Activated CD8-positive, alpha-beta T cell treated with anti-CD3 and anti-CD28 coated beads for 36 hours (primary cell): ENCODE data around the gene MRPL41. TPM values are rescaled to one million over a fixed set of nuclear protein-coding genes. Genes with fewer than 3 reads are reported as not detected.

ENCODE experiments used
- ATAC-seq: fragments of 200-7000 bp; cut with Tn5 transposase; one replicate; pipeline ENCODE4 v1.10.0; 2021; ENCODE audit warnings: mild to moderate bottlenecking, moderate library complexity
- CTCF ChIA-PET: fragments of 350-600 bp; sonication (Branson Sonifier 250); formaldehyde crosslinking; loops from one replicate; lab custom pipeline; 2021; ENCODE audit warnings: antibody characterized with exemption; lab: Charles Lee
- POLR2A ChIA-PET: fragments of 350-600 bp; sonication (Branson Sonifier 250); formaldehyde crosslinking; loops from one replicate; lab custom pipeline; 2021; ENCODE audit warnings: antibody characterized with exemption; lab: Charles Lee
- DNase-seq: peaks from one replicate; pipeline ENCODE4 v3.0.0-alpha.2; 2020
- H3K27ac Mint-ChIP-seq: one replicate; pipeline ENCODE4 v1.8.0; 2021; ENCODE audit warnings: mild to moderate bottlenecking, mixed read lengths
- H3K27me3 Mint-ChIP-seq: one replicate; pipeline ENCODE4 v1.8.0; 2021; ENCODE audit warnings: mixed read lengths
- H3K36me3 Mint-ChIP-seq: one replicate; pipeline ENCODE4 v1.8.0; 2021; ENCODE audit warnings: low read depth, mixed read lengths
- H3K4me1 Mint-ChIP-seq: one replicate; pipeline ENCODE4 v1.8.0; 2021; ENCODE audit warnings: low read depth, mixed read lengths
- H3K4me3 Mint-ChIP-seq: one replicate; pipeline ENCODE4 v1.8.0; 2021; ENCODE audit warnings: mild to moderate bottlenecking, moderate library complexity, mixed read lengths
- H3K9me3 Mint-ChIP-seq: one replicate; pipeline ENCODE4 v1.8.0; 2021; ENCODE audit warnings: mixed read lengths
- CTCF ChIP-seq: fragments of 200-600 bp; IDR thresholded peaks from one replicate; pipeline ENCODE4 v1.8.0; 2022; ENCODE audit warnings: antibody characterized with exemption, mild to moderate bottlenecking
- intact Hi-C: fragments of 100-400 bp; cut with micrococcal nuclease; formaldehyde crosslinking; loops from one replicate; pipeline ENCODE4 v1.10.0; 2022
- total RNA-seq, 2 experiments: library from RNA; stranded (reverse); gene quantifications; one replicate each; pipeline ENCODE4 v1.2.3, GENCODE V29; 2021

Gene MRPL41
- total RNA-seq, 2 experiments from 2014 or later: 42.8 to 43.9 TPM

GRCh38 chr9:137543237-137543963, 8.3 kb upstream of the MRPL41 start:
- intact Hi-C loops: no loop called here
- H3K9me3 Mint-ChIP-seq: no peaks in the 10 kb centered on the region
- ATAC-seq (no peak), DNase-seq (no peak)
- TF ChIP-seq CTCF: no peak
- CTCF ChIA-PET: interaction anchor here (0.6 to 1.0 kb wide), 2 partner anchors 8 to 105 kb away, joined by 3 to 4 read pairs; no protein-coding TSS in a partner anchor
- H3K4me1 Mint-ChIP-seq: peaks cover 3% of the 10 kb centered on the region
- no peak overlapping the region for H3K27ac Mint-ChIP-seq
- H3K4me3 Mint-ChIP-seq: no peak overlapping the region
- POLR2A ChIA-PET: interaction anchor here (0.7 kb wide), 1 partner anchor 36 kb away, joined by 3 read pairs; no protein-coding TSS in a partner anchor
- no peaks in the 10 kb centered on the region for H3K27me3 Mint-ChIP-seq
- no peaks in the 10 kb centered on the region for H3K36me3 Mint-ChIP-seq

DNA sequence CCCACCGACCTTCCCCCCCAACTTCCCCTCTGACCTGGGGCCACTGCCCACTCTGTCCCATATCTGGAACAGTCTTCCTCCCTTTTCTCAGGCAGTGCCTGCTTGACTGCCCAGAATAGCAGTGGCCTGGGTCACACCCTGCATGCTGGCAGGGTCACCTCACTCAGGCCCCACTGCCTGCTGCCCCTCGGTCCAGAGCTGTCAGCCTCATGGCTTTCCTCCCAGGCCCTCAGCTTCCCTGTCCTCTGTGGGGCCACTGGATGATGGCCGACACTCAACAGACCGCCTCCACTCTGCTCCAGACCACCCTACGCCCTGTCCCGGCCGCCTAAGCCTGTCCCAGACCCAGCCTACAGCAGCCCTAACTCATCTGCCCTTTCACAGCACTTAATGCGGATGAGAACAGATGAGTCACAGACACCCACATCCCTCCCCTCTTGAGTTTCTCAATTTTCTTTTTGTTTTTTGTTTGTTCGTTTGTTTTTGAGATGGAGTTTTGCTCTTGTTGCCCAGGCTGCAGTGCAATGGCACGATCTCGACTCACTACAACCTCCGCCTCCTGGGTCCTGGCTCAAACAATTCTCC, 7.4 kb upstream of the MRPL41 start:
- H3K36me3 Mint-ChIP-seq: no peaks in the 10 kb centered on the region
- peak; percentile 61 for ATAC-seq
- ChIA-PET POLR2A (interaction anchor here (0.7 to 1.2 kb wide), 2 partner anchors 74 to 136 kb away, joined by 3 read pairs; partner anchors contain the start of gene EHMT1), CTCF (interaction anchor here (1.5 to 2.5 kb wide), 2 partner anchors 9 to 19 kb away, joined by 4 to 12 read pairs; no protein-coding TSS in a partner anchor)
- TF ChIP-seq CTCF: no peak
- H3K27me3 Mint-ChIP-seq: no peaks in the 10 kb centered on the region
- no peak for DNase-seq
- intact Hi-C loops: no loop called here
- peaks cover 3% of the 10 kb centered on the region for H3K4me1 Mint-ChIP-seq
- no peak overlapping the region for H3K27ac Mint-ChIP-seq
- H3K9me3 Mint-ChIP-seq: no peaks in the 10 kb centered on the region
- no peak overlapping the region for H3K4me3 Mint-ChIP-seq

DNA sequence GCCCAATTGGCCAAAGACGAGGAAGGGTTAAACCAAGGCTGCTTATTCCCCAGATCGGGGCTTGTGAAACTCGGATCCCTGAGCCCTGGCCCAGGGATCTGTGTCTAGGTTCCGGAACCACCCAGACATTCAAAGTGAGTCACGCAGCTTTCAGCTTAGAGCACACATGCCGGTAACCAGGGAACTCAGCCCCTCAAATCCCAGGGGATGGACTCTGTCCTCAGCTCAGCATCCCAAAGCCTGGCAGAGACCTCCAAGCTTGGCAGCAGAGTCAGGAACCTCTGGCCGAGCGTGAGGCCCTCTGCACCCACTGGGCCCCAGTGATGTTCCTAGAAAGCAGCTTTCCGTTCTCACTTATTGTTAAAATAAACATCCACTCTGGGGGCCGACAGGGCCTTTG, 6.6 kb upstream of the MRPL41 start:
- no peak for TF ChIP-seq CTCF
- Mint-ChIP-seq H3K4me1 (peaks cover 8% of the 10 kb centered on the region), H3K9me3 (no peaks in the 10 kb centered on the region), H3K4me3 (no peak overlapping the region), H3K27me3 (no peaks in the 10 kb centered on the region), H3K27ac (no peak overlapping the region), H3K36me3 (no peaks in the 10 kb centered on the region)
- POLR2A ChIA-PET: interaction anchor here (0.7 to 1.2 kb wide), 2 partner anchors 74 to 137 kb away, joined by 3 read pairs; partner anchors contain the start of gene EHMT1
- intact Hi-C loops: no loop called here
- CTCF ChIA-PET: interaction anchor here (1.0 to 2.5 kb wide), 5 partner anchors 8 to 35 kb away, joined by 3 to 12 read pairs (median 4); no protein-coding TSS in a partner anchor
- DNase-seq: no peak
- ATAC-seq: no peak

GRCh38 chr9:137547687-137548543, 3.8 kb upstream of the MRPL41 start:
- ATAC-seq (no peak), DNase-seq (no peak)
- H3K36me3 Mint-ChIP-seq: peaks cover 7% of the 10 kb centered on the region
- H3K27me3 Mint-ChIP-seq: no peaks in the 10 kb centered on the region
- no peak for TF ChIP-seq CTCF
- peaks cover 14% of the 10 kb centered on the region for H3K4me1 Mint-ChIP-seq
- CTCF ChIA-PET: no interaction called here
- intact Hi-C loops: no loop called here
- H3K4me3 Mint-ChIP-seq: no peak overlapping the region
- no peak overlapping the region for H3K27ac Mint-ChIP-seq
- POLR2A ChIA-PET: no interaction called here
- no peaks in the 10 kb centered on the region for H3K9me3 Mint-ChIP-seq
